Osteocyte (in vitro differentiated cells): ENCODE results near the gene RCE1. TPM values are rescaled to one million over a fixed set of nuclear protein-coding genes. Genes with fewer than 3 reads are reported as not detected.

Experiments
- DNase-seq: peaks from one replicate; pipeline ENCODE4 v3.0.0; 2021; ENCODE audit warnings: mixed read lengths; ENCODE audit not compliant: unreplicated experiment; ENCODE audit errors: extremely low spot score
- H3K27ac Mint-ChIP-seq: one replicate; pipeline ENCODE4 v1.8.0; 2021; ENCODE audit warnings: mild to moderate bottlenecking, mixed read lengths; ENCODE audit not compliant: unreplicated experiment
- H3K27me3 Mint-ChIP-seq: one replicate; pipeline ENCODE4 v1.8.0; 2021; ENCODE audit warnings: mixed read lengths; ENCODE audit not compliant: unreplicated experiment
- H3K36me3 Mint-ChIP-seq: one replicate; pipeline ENCODE4 v1.8.0; 2021; ENCODE audit warnings: mixed read lengths; ENCODE audit not compliant: unreplicated experiment
- H3K4me1 Mint-ChIP-seq: one replicate; pipeline ENCODE4 v1.8.0; 2021; ENCODE audit warnings: mixed read lengths; ENCODE audit not compliant: unreplicated experiment
- H3K4me3 Mint-ChIP-seq: one replicate; pipeline ENCODE4 v1.8.0; 2021; ENCODE audit warnings: mild to moderate bottlenecking, moderate library complexity, mixed read lengths; ENCODE audit not compliant: unreplicated experiment
- H3K9me3 Mint-ChIP-seq: one replicate; pipeline ENCODE4 v1.8.0; 2021; ENCODE audit warnings: mixed read lengths; ENCODE audit not compliant: unreplicated experiment
- total RNA-seq: library from RNA; stranded (reverse); gene quantifications from 2 replicates; pipeline ENCODE4 v1.2.1, GENCODE V29; 2021
- TF ChIP-seq, protein P1 (sequence below): fragments of 200-600 bp; sonication (generic); IDR thresholded peaks from 2 replicates; pipeline ENCODE4 v1.5.0; 2021; ENCODE audit warnings: antibody characterized with exemption, mild to moderate bottlenecking, moderate library complexity

RCE1 gene
- total RNA-seq, 1 donor from 2014 or later = 20.3 TPM

DNA sequence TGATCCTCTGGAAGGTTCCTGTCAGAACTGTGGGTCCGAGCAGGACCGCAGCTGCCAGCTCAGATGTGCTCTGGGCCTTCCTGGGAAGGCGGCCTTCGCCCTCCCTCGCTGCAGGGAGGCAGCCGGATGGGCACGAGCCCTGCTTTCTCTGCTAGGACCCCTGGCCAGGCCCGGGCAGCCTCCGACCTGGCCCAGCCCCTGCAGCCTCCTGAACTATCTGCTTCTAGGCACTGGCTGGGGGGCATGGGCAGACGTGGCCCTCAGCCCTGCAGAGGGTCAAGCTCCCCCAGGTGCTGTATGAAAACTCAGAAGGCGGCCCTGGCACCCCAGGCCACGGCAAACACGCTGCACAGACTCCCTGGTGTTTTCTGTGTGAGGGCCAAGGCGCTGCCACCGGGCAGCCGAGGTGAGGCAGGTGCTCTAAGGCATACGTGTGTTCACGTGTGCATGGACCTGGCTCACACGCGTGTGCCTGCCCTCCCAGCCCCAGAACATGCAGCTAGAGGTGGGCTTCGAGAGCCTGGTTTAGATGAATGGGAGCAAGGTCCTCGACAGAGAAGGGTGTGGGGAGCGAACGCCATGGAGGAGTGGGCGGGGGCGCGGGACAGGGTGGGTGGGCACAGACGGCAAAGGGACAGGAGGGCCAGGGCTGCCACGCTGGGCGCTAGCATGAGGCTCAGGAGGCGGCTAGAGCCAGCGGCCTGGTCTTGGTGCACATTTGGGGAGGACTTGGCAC, 18.0 kb downstream of the RCE1 start:
- Mint-ChIP-seq H3K4me1 (peaks cover 3% of the 10 kb centered on the region), H3K9me3 (no peaks in the 10 kb centered on the region), H3K36me3 (no peaks in the 10 kb centered on the region), H3K4me3 (no peak overlapping the region), H3K27me3 (no peaks in the 10 kb centered on the region), H3K27ac (no peak overlapping the region)
- TF ChIP-seq, protein P1, sequence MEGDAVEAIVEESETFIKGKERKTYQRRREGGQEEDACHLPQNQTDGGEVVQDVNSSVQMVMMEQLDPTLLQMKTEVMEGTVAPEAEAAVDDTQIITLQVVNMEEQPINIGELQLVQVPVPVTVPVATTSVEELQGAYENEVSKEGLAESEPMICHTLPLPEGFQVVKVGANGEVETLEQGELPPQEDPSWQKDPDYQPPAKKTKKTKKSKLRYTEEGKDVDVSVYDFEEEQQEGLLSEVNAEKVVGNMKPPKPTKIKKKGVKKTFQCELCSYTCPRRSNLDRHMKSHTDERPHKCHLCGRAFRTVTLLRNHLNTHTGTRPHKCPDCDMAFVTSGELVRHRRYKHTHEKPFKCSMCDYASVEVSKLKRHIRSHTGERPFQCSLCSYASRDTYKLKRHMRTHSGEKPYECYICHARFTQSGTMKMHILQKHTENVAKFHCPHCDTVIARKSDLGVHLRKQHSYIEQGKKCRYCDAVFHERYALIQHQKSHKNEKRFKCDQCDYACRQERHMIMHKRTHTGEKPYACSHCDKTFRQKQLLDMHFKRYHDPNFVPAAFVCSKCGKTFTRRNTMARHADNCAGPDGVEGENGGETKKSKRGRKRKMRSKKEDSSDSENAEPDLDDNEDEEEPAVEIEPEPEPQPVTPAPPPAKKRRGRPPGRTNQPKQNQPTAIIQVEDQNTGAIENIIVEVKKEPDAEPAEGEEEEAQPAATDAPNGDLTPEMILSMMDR = no peak
- no peak for DNase-seq

DNA sequence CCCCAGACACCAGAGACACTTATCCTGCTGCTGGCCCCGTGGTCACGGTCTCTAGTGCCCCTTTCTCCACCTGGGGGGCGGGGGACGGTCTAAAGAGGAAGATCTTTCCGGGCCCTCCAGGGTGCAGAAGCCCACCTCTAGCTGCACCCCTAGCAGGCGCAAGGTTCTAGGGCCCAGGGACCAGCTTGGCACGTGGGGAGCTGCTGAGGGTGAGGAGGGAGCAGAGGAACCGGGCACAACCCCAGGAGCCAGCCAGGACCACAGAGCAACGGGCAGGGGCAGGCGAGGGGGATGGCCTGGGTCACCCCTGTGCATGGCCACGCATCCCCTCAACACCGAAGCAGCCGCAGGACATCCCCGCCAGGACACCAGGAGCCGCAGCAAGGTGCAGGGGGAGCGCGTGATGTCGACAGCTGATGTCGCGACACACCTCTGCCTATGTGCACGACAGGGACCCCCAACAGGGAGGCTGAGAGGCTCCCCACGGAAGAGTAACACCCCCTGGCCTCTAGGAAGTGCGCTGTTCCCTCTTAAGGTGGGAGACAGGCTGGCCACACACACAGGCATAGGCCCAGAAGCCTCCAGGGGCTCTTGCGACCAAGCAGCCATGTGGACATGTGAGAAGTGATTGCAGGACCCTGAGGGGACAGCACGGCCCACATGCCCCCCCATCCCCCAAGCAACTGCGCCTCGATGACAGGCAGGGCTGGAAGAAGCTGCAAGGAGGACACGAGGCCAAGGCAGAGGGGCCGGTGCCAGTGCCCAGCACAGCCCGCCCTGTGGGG, 18.7 kb downstream of the RCE1 start:
- no peaks in the 10 kb centered on the region for H3K36me3 Mint-ChIP-seq
- no peak overlapping the region for H3K27ac Mint-ChIP-seq
- H3K9me3 Mint-ChIP-seq = no peaks in the 10 kb centered on the region
- TF ChIP-seq, protein P1 = no peak
- H3K27me3 Mint-ChIP-seq = no peaks in the 10 kb centered on the region
- peaks cover 3% of the 10 kb centered on the region for H3K4me1 Mint-ChIP-seq
- no peak for DNase-seq
- H3K4me3 Mint-ChIP-seq = no peak overlapping the region

DNA sequence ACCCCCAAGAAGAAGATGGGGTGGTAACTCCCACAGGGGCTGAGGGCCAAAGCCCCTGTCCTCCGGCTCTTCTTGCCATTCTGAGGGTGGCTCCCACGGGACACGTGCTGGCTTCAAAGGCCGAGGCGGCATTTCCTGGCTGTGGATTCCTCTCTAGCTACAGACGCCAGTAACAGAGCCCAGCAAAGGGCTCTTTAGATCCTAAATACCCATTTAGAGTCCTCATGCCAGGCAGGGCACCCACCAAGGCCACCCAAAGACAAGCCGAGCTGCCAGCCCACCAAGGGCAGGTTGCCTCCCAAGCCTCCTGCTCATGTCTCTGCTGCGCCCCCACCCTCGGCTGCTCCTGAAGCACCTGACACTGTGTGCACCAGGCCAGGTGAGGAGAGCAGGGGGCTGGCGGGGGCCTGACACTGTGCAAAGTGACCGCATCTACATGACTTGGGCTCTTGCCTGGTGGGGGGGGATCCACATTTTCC, 19.4 kb downstream of the RCE1 start:
- DNase-seq = no peak
- H3K27me3 Mint-ChIP-seq = no peaks in the 10 kb centered on the region
- no peak overlapping the region for H3K4me3 Mint-ChIP-seq
- H3K4me1 Mint-ChIP-seq = peaks cover 3% of the 10 kb centered on the region
- no peaks in the 10 kb centered on the region for H3K9me3 Mint-ChIP-seq
- TF ChIP-seq, protein P1 = no peak
- no peak overlapping the region for H3K27ac Mint-ChIP-seq
- peaks cover 2% of the 10 kb centered on the region for H3K36me3 Mint-ChIP-seq

DNA sequence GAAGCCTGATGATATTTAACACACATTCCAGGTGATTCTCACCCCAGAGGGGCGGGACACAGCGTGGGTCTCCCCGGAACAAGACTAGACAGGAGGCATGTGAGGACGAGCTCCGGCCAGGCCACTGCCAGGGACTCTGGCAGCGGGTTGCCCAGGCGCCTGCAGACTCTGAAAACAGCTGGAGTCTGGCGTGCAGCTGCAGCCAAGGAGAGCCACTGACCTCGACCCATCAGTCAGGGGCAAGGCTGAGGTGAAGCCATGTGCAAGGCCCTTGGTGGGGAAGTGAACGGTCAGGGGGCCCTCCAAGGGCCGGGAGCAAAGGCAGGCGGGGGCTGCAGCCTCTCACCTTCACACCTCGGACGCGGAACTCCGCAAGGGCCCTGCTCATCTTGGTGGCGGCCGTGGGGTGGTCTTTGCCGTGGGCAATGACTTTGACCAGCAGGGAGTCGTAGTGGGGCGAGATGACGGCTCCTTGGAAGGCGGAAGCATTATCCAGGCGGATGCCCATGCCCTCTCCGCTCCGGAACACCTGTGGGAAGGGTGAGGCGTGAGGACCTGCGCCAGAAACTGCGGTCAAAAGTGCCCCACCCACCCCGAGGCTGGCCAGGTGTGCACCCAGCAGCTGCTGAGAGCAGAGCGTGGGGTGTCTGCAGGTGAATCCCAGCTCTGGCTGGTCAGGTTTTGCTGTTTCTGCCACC, 20.3 kb downstream of the RCE1 start:
- Mint-ChIP-seq H3K9me3 (no peaks in the 10 kb centered on the region), H3K36me3 (peaks cover 7% of the 10 kb centered on the region), H3K4me3 (no peak overlapping the region), H3K27me3 (no peaks in the 10 kb centered on the region), H3K4me1 (no peaks in the 10 kb centered on the region), H3K27ac (no peak overlapping the region)
- no peak for DNase-seq
- TF ChIP-seq, protein P1 = no peak
